Measurements from ENCODE around the gene C6orf163.
A peak's percentile ranks its signal among the peaks of the same experiment; 100 is the strongest.

C6orf163 gene

GRCh38 chr6:87357479-87358196, 13.0 kb downstream of the C6orf163 start:
- DNase-seq, result no peak

GRCh38 chr6:87364602-87365252, 20.1 kb downstream of the C6orf163 start:
- DNase-seq, result no peak

DNA sequence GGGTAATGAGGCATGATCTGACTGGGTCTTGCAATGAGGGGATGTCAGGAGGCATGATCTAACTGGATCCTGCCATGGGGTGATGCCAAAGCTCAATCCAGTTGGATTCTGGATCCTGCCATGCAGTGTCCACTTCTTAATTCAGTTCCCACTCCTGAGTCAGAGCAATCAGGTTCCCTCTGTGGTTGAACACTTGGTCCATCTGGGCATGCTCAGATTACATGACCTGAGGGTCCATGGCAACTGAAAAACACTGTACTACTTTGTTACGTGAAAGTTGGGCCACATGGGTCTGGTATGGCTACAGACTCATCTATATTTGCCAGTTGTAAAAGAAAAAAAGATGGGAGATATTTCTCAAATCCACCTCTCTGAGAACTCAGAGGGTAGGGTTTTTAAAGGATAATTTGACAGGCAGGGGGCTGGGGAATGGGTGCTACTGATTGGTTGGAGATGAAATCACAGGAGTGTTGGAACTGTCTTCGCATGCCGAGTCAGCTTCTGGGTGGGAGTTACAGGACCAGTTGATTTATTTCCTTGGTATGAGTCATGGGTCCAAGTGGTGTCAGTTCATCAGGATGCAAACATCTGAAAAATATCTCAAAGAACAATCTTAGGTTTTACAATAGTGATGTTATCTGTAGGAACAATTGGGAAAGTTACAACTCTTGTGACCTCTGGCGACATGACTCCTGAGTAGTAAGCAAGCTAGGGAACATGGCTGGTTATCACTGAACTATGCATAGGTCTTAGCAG, 21.6 kb downstream of the C6orf163 start:
- DNase-seq, result peak; percentile 39

DNA sequence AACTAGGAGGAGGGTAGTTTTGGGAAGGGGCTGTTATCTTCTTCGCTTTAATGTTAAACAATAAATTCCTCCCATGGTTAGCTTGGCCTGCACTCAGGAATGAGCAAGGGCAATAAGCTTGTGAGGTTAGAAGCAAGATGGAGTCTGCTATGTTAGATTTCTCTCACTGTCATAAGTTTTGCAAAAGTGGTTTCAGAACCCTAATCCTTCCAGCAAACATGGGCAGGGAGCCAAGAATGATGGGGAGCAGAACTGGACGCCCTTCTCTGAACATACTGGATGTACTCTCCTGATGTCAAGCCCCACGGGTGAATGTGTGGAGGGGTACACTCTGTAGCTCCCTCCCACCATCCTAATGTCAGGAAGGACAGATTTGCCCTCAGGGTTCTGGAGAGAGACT, 22.3 kb downstream of the C6orf163 start:
- DNase-seq, result no peak

GRCh38 chr6:87373377-87373776, 28.8 kb downstream of the C6orf163 start:
- DNase-seq, result no peak

DNA sequence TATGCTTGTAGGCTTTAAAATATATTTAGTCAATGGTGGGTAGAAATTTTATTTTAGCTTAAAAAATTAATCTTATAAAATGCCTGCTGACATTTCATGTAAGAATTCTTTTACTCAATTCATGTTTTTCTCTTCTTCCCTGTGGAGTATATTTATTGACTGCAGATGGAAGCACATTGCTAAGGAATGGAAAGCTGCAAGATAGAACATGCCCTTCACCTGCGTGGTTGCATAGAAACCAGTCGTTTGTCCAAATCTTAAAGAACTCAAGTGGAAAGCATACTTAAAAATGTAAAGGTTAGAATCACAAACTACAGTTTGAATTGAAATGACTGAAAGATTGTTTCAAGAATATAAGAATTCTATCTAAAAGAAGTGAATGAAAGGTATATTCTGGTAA, 30.7 kb downstream of the C6orf163 start:
- no peak for DNase-seq

- DNase-seq, result no peak
Observed at GRCh38 chr6:87376643-87377042, 32.0 kb downstream of the C6orf163 start.

- DNase-seq, result no peak
Observed at GRCh38 chr6:87378947-87379346, 34.3 kb downstream of the C6orf163 start.

DNA sequence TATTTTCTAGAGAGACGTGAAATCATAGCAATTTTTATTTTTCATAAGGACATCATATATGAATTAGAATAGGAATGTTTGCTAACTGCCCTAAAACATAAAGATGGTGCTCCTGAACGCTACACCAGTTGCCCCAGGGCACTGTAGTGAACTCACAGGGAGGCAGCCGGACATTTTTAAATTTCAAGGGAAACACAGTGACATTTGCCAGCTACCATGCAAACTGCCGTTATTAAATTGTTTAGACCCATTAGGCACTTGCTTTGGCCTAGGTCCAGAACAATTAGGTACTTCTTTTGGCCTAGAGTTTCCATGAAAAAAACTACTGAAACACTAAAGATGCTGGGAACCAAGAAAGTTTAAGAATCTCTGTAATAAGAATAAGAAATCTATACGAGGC, 38.2 kb downstream of the C6orf163 start:
- DNase-seq, result no peak

- DNase-seq, result no peak
Observed at GRCh38 chr6:87384038-87384437, 39.4 kb downstream of the C6orf163 start.

GRCh38 chr6:87384449-87384848, 39.8 kb downstream of the C6orf163 start:
- no peak for DNase-seq

GRCh38 chr6:87391334-87391733, 46.7 kb downstream of the C6orf163 start:
- peak; percentile 15 for DNase-seq

DNA sequence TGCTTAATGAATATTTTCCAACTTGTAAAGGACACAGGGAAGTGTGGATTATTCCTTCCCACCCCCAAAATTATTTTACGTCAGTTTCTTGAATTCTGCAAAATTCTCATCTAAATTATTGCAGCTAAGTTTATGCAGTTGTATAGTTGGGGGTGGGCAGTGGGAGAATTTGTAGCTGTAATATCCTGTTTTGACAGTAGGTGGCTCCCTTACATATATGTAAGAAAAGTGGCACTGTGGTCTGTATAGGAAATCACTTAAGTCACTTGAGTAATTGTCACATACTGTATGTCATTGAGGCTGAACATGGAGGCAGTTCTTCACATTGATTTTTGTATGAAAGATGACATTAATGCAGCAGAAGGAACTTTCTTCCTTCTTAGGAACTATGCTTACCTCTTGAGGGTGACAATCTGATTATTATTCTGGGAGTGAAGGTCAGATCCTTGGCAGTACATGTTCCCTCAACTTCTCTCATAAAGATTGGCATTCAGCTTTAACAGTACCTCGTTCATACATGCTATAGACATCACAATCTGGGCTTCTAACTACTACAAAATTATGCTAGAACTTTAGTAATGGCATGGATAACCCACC, 48.5 kb downstream of the C6orf163 start:
- DNase-seq, result peak; percentile 55

DNA sequence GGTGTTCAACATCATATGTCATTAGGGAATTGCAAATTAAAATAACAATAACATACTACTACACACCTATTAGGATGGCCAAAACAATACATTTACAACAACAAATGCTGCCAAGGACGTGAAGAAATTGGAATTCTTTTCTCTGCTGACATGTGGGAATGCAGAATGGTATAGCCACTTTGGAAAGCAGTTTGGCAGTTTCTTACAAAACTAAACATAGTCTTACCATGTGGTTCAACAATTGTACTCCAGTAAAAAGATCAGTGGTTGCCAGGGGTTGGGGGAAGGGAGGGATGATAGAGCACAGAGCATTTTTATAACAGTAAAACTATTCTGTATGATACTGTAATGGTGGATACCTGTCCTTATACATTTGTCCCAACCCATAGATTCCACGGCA, 50.8 kb downstream of the C6orf163 start:
- no peak for DNase-seq

GRCh38 chr6:87396595-87397392, 52.2 kb downstream of the C6orf163 start:
- no peak for DNase-seq

DNA sequence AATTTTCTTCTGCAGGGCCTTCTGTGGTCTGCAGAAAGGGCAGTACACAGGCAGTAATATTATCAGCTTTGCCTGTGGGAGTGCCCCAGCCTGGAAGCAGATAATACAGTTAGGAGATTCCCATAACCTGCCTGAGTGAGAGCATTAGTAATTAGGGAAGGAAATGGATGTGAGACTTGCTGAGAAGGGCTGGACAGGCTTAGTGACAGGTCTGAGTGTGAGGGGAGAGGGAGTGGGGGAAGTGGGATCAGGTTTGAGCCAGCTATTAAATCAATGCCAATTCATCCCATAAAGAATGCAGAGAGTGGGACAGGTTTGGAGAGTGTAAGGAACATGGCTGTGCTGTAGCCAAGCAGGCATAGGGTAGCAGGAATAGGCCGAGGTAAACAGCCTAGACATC, 53.0 kb downstream of the C6orf163 start:
- DNase-seq, result no peak

- no peak for DNase-seq
Observed at GRCh38 chr6:87401832-87402231, 57.2 kb downstream of the C6orf163 start.

- DNase-seq, result no peak
Observed at GRCh38 chr6:87407561-87407900, 62.9 kb downstream of the C6orf163 start.

DNA sequence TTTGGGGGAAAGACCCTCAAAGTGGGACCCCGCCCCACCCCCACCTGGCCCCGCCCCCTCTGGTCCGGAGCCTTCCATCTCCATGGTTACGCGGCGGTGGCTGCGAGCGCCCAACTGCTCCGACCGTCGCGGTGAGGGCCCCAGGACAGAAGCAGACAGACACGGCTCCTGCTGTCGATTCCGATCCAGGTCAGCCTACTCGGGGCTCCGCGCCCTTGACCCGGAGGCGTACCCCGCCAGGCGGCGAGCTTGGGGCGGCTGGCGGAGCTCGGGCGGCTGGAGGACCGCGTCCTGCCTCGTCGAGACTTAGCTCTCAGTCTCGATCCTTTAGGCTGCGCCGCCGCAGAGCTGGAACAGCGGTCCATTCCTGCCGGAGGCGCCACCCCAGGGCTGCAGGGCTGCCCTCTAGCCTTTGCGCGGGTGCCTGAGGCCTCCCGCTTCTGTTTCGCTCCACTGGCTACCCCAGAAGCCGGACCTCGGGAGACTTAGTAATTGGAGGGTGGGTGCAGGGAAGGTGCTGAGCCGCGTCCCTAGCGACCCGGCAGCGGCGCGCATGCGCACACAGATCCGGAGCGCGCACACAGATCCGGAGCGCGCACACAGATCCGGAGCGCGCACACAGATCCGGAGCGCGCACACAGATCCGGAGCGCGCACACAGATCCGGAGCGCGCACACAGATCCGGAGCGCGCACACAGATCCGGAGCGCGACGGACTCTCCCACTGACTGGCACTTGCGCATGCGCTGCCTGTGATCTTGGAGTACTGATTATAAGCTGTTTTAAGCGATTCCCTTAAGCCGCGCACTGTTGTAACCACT, 63.5 kb downstream of the C6orf163 start, which contains the start of gene CFAP206:
TSS of gene CFAP206 (plus strand) at position 72 of the 820 bp plus-strand sequence. CDS start 1,868 bp downstream, outside the sequence.
- DNase-seq, result peak; percentile 73

DNA sequence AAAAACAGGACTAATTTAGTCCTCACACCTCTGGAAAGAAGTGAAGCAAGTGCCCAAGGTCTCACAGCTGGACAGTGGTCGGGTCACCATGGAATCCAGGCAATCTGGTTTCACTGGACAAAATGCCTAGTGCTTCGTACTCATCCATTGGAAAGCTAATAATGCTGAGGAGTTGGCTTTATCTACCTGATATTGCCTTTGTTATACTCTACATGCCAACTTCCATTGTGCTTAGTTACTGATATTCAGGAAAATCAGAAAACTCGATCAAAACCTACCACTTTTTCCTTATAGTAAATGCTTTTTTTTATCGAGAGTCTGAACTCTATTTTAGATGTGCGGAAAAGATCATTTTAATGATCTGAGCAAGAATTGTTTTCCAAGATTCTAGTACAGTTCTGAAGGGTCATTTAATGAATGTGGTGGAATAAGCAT, 64.1 kb downstream of the C6orf163 start:
- no peak for DNase-seq

Data from fibroblast of skin of right biceps (primary cell).